Mesothelial cell of epicardium (in vitro differentiated cells): ENCODE data around the gene CFAP46. TPM values are rescaled to one million over a fixed set of nuclear protein-coding genes. Genes with fewer than 3 reads are reported as not detected.
"Not testable (repeated sequence)": the region's sequence is repeated elsewhere in the genome, so short reads cannot be mapped to it uniquely, and the experiment has no call there.

Experiments used
- DNase-seq, 2 experiments: peaks; one replicate each; pipeline ENCODE4 v3.0.0; 2021; ENCODE audit warnings: low spot score in 2 of 2; ENCODE audit not compliant: unreplicated experiment in 2 of 2
- H3K27ac Mint-ChIP-seq: 2 replicates; pipeline ENCODE4 v1.8.0; 2021; ENCODE audit warnings: mixed read lengths
- H3K27me3 Mint-ChIP-seq: 2 replicates; pipeline ENCODE4 v1.8.0; 2021; ENCODE audit warnings: low read depth, mixed read lengths
- H3K36me3 Mint-ChIP-seq: 2 replicates; pipeline ENCODE4 v1.8.0; 2021; ENCODE audit warnings: mixed read lengths
- H3K4me1 Mint-ChIP-seq: 2 replicates; pipeline ENCODE4 v1.8.0; 2021; ENCODE audit warnings: mixed read lengths
- H3K4me3 Mint-ChIP-seq: 2 replicates; pipeline ENCODE4 v1.8.0; 2021; ENCODE audit warnings: mild to moderate bottlenecking, moderate library complexity, mixed read lengths
- H3K9me3 Mint-ChIP-seq: 2 replicates; pipeline ENCODE4 v1.8.0; 2021; ENCODE audit warnings: mixed read lengths
- total RNA-seq: library from RNA; stranded (reverse); gene quantifications from 3 replicates; pipeline ENCODE4 v1.2.1, GENCODE V29; 2021
- TF ChIP-seq, protein P1 (sequence below): fragments of 200-600 bp; sonication (generic); IDR thresholded peaks from one replicate; pipeline ENCODE4 v1.5.0; 2021; ENCODE audit warnings: antibody characterized with exemption; ENCODE audit not compliant: unreplicated experiment

CFAP46 gene
- total RNA-seq, 1 donor from 2014 or later, result 3.1 TPM

- Mint-ChIP-seq H3K4me1 (no peaks in the 10 kb centered on the region), H3K4me3 (no peak overlapping the region), H3K27ac (no peak overlapping the region), H3K9me3 (no peaks in the 10 kb centered on the region), H3K36me3 (no peaks in the 10 kb centered on the region), H3K27me3 (peaks cover 60% of the 10 kb centered on the region)
- TF ChIP-seq, protein P1, sequence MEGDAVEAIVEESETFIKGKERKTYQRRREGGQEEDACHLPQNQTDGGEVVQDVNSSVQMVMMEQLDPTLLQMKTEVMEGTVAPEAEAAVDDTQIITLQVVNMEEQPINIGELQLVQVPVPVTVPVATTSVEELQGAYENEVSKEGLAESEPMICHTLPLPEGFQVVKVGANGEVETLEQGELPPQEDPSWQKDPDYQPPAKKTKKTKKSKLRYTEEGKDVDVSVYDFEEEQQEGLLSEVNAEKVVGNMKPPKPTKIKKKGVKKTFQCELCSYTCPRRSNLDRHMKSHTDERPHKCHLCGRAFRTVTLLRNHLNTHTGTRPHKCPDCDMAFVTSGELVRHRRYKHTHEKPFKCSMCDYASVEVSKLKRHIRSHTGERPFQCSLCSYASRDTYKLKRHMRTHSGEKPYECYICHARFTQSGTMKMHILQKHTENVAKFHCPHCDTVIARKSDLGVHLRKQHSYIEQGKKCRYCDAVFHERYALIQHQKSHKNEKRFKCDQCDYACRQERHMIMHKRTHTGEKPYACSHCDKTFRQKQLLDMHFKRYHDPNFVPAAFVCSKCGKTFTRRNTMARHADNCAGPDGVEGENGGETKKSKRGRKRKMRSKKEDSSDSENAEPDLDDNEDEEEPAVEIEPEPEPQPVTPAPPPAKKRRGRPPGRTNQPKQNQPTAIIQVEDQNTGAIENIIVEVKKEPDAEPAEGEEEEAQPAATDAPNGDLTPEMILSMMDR, result no peak
- DNase-seq, result no peak
Measured at GRCh38 chr10:132793871-132794849, 148.2 kb downstream of the CFAP46 start.

GRCh38 chr10:132793213-132793612, 149.2 kb downstream of the CFAP46 start:
- no peak overlapping the region for H3K27ac Mint-ChIP-seq

GRCh38 chr10:132792796-132793195, 149.6 kb downstream of the CFAP46 start:
- no peaks in the 10 kb centered on the region for H3K9me3 Mint-ChIP-seq
- TF ChIP-seq, protein P1, result no peak
- no peak overlapping the region for H3K27ac Mint-ChIP-seq
- DNase-seq, result no peak
- peaks cover 72% of the 10 kb centered on the region for H3K27me3 Mint-ChIP-seq
- H3K4me3 Mint-ChIP-seq, result no peak overlapping the region
- H3K4me1 Mint-ChIP-seq, result no peaks in the 10 kb centered on the region
- no peaks in the 10 kb centered on the region for H3K36me3 Mint-ChIP-seq

More at GRCh38 chr10:132793213-132793612, 149.2 kb downstream of the CFAP46 start:
- H3K9me3 Mint-ChIP-seq, result no peaks in the 10 kb centered on the region
- peaks cover 68% of the 10 kb centered on the region for H3K27me3 Mint-ChIP-seq
- H3K36me3 Mint-ChIP-seq, result no peaks in the 10 kb centered on the region
- DNase-seq, result no peak
- TF ChIP-seq, protein P1, result no peak
- H3K4me1 Mint-ChIP-seq, result no peaks in the 10 kb centered on the region
- H3K4me3 Mint-ChIP-seq, result no peak overlapping the region

- H3K36me3 Mint-ChIP-seq, H3K9me3 Mint-ChIP-seq, H3K4me3 Mint-ChIP-seq, DNase-seq, H3K4me1 Mint-ChIP-seq, H3K27ac Mint-ChIP-seq: not testable (repeated sequence)
- H3K27me3 Mint-ChIP-seq, result peaks cover 69% of the 10 kb centered on the region
Measured at GRCh38 chr10:132792099-132792498, 150.3 kb downstream of the CFAP46 start.

- H3K27ac Mint-ChIP-seq, result no peak overlapping the region
- H3K4me1 Mint-ChIP-seq, result no peaks in the 10 kb centered on the region
- no peak for DNase-seq
- TF ChIP-seq, protein P1, result no peak
- H3K27me3 Mint-ChIP-seq, result peaks cover 68% of the 10 kb centered on the region
- H3K4me3 Mint-ChIP-seq, result no peak overlapping the region
- no peaks in the 10 kb centered on the region for H3K36me3 Mint-ChIP-seq
- no peaks in the 10 kb centered on the region for H3K9me3 Mint-ChIP-seq
Measured at GRCh38 chr10:132790934-132791829, 151.2 kb downstream of the CFAP46 start.
